Adrenal gland (tissue), 12 donors: ENCODE measurements around the gene ITIH1. TPM values are rescaled to one million over a fixed set of nuclear protein-coding genes. Genes with fewer than 3 reads are reported as not detected.
A peak's percentile ranks its signal among the peaks of the same experiment; 100 is the strongest.

Source experiments
- DNase-seq, 7 donors: peaks; one replicate each; pipeline ENCODE4 v3.0.0-alpha.2; 2019 to 2020
- H3K27ac ChIP-seq, 5 donors: fragments of 200-600 bp; sonication (generic) in 4 of 5; 1 replicate in 3 of 5; 2 replicates in 2 of 5; pipeline versions ENCODE4 v1.5.1 to v1.8.0; 2016 to 2020; ENCODE audit warnings: mild to moderate bottlenecking in 1 of 5
- H3K27me3 ChIP-seq: fragments of 200-600 bp; 2 replicates; pipeline ENCODE4 v1.8.0; 2021
- H3K36me3 ChIP-seq, 2 donors: fragments of 200-600 bp; replicated peaks in 1 of 2; 1 replicate in 1 of 2; 2 replicates in 1 of 2; pipeline versions ENCODE4 v1.5.1 to v1.8.0; 2018 to 2022
- H3K4me1 ChIP-seq, 2 donors: fragments of 200-600 bp; replicated peaks in 1 of 2; 1 replicate in 1 of 2; 2 replicates in 1 of 2; pipeline versions ENCODE4 v1.5.1 to v1.8.0; 2018 to 2021
- H3K4me3 ChIP-seq, 4 donors: fragments of 200-600 bp; sonication (generic) in 3 of 4; one replicate each; pipeline ENCODE4 v1.5.1; 2016 to 2018
- H3K9me3 ChIP-seq, 3 donors: fragments of 200-600 bp; sonication (generic) in 1 of 3; replicated peaks in 1 of 3; 1 replicate in 2 of 3; 2 replicates in 1 of 3; pipeline versions ENCODE4 v1.5.1 to v1.8.0; 2016 to 2021
- POLR2A ChIP-seq, 2 donors: fragments of 450-650 bp; IDR thresholded peaks; one replicate each; pipeline ENCODE4 v1.6.1; 2017; ENCODE audit warnings: antibody characterized with exemption in 2 of 2, mild to moderate bottlenecking in 2 of 2, moderate library complexity in 1 of 2
- WGBS, 4 donors: extraction: QIAGEN DNeasy Blood & Tissue Kit in 2 of 4; methylation state at CpG; one replicate each; pipeline versions ENCODE4 v1.1.5 to v1.1.7; 2013 to 2017; 5-methylcytosine and 5-hydroxymethylcytosine counted together
- intact Hi-C, 2 donors: fragments of 100-400 bp; cut with DNase I; formaldehyde crosslinking; loops; one replicate each; pipeline versions ENCODE4 v1.14.1 to v1.15.0; 2022 to 2023
- polyA plus RNA-seq, 3 donors: library from polyadenylated mRNA; stranded (reverse); fragments of 200-250 nt in 2 of 3; fragments of 350-450 nt in 1 of 3; fragmentation: Illumina TruSeq in 1 of 3; extraction: RNeasy Lipid Tissue Mini Kit (QIAGEN cat#74804) in 1 of 3; gene quantifications; one replicate each; pipeline ENCODE4 v1.2.3, GENCODE V29; 2013 to 2014
- total RNA-seq, 9 donors: library from RNA; depleted of rRNA in 4 of 9; stranded (reverse); fragments of >200 nt in 4 of 9; fragments of 120-200 nt in 1 of 9; fragmentation: NEBNext Ultra II Directional in 1 of 9; extraction: Animal tissue kit (Norgen Biotek cat#: 25700) in 1 of 9; gene quantifications; one replicate each; pipeline versions ENCODE4 v1.1.0 to v1.2.4, GENCODE V29; 2013 to 2023
- TF ChIP-seq, protein P1 (sequence below), 6 experiments: fragments of 450-650 bp in 4 of 6; fragments of 200-600 bp in 2 of 6; sonication (generic) in 1 of 6; IDR thresholded peaks; 1 replicate in 5 of 6; 2 replicates in 1 of 6; pipeline versions ENCODE4 v1.5.1 to v1.8.0; 2016 to 2021; ENCODE audit warnings: antibody characterized with exemption in 6 of 6, mild to moderate bottlenecking in 2 of 6, moderate library complexity in 1 of 6
- donor health status: healthy with polysubstance abuse.
- donor health status: Bipolar disorder and iron deficiency.
- donor health status: DM: yes; HTN: yes; CAD: no.
- donor health status: DM: no; HTN: no; CAD: no.
- donor health status: DM: no; HTN: no; CAD: no.
- donor health status: DM: yes; HTN: yes; CAD: no.

Gene ITIH1
- total and polyA plus RNA-seq, 12 donors, result 0.28 to 1.9 (median 0.50) TPM; not detected in 4

- Histone ChIP-seq H3K27me3 (no peaks in the 10 kb centered on the region), H3K9me3 (peaks cover 0 to 5% (median 0%) of the 10 kb centered on the region in 3 donors), H3K4me3 (no peak overlapping the region), H3K27ac (no peak overlapping the region), H3K4me1 (peaks cover 0 to 4% of the 10 kb centered on the region in 2 donors), H3K36me3 (peaks cover 0 to 57% of the 10 kb centered on the region in 2 donors)
- TF ChIP-seq, protein P1, sequence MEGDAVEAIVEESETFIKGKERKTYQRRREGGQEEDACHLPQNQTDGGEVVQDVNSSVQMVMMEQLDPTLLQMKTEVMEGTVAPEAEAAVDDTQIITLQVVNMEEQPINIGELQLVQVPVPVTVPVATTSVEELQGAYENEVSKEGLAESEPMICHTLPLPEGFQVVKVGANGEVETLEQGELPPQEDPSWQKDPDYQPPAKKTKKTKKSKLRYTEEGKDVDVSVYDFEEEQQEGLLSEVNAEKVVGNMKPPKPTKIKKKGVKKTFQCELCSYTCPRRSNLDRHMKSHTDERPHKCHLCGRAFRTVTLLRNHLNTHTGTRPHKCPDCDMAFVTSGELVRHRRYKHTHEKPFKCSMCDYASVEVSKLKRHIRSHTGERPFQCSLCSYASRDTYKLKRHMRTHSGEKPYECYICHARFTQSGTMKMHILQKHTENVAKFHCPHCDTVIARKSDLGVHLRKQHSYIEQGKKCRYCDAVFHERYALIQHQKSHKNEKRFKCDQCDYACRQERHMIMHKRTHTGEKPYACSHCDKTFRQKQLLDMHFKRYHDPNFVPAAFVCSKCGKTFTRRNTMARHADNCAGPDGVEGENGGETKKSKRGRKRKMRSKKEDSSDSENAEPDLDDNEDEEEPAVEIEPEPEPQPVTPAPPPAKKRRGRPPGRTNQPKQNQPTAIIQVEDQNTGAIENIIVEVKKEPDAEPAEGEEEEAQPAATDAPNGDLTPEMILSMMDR (IDR thresholded peaks at IDR 0.05), result no peak
- TF ChIP-seq POLR2A (IDR thresholded peaks at IDR 0.05), result no peak
- 89 to 97% (median 94%) methylated on average over 3 of the region's 3 CpGs for WGBS, 4 donors
- DNase-seq, result no peak
- intact Hi-C loops, result loop anchor here in 1 of 2 donors (10.0 kb wide), 1 partner anchor 323 kb away; no protein-coding TSS in a partner anchor
Observed at GRCh38 chr3:52752045-52752660, 25.2 kb upstream of the ITIH1 start.

GRCh38 chr3:52754373-52754772 lies 23.0 kb upstream of the ITIH1 start:
- H3K27me3 ChIP-seq, result no peaks in the 10 kb centered on the region
- peaks cover 0 to 4% of the 10 kb centered on the region in 2 donors for H3K4me1 ChIP-seq
- H3K4me3 ChIP-seq, result no peak overlapping the region
- TF ChIP-seq, protein P1 (IDR thresholded peaks at IDR 0.05), result no peak
- no peak for TF ChIP-seq POLR2A (IDR thresholded peaks at IDR 0.05)
- 95 to 98% (median 96%) methylated on average over 4 of the region's 4 CpGs for WGBS, 4 donors
- intact Hi-C loops, result loop anchor here in 1 of 2 donors (10.0 kb wide), 1 partner anchor 320 kb away; no protein-coding TSS in a partner anchor
- no peak for DNase-seq
- H3K9me3 ChIP-seq, result peaks cover 0 to 5% (median 0%) of the 10 kb centered on the region in 3 donors
- H3K36me3 ChIP-seq, result peaks cover 0 to 50% of the 10 kb centered on the region in 2 donors
- H3K27ac ChIP-seq, result no peak overlapping the region

DNA sequence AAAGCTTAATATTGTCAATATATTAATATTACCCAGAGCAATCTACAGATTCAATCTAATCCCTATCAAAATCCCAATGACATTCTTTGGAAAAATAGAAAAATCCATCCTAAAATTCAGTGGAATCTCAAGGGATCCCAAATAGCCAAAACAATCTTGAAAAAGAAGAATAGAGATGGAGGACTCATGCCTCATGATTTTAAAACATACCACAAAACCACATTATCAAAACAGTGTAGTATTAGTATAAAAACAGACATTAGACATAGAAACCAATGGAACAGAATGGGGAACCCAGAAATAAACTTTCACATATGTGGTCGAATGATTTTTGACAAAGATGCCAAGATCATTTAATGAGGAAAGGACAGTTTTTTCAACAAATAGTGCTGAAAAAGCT lies 21.3 kb upstream of the ITIH1 start:
- Histone ChIP-seq H3K27me3 (no peaks in the 10 kb centered on the region), H3K36me3 (peaks cover 0 to 48% of the 10 kb centered on the region in 2 donors), H3K4me3 (no peak overlapping the region), H3K27ac (no peak overlapping the region), H3K4me1 (peaks cover 0 to 4% of the 10 kb centered on the region in 2 donors), H3K9me3 (peaks cover 0 to 5% (median 0%) of the 10 kb centered on the region in 3 donors)
- no peak for DNase-seq
- no peak for TF ChIP-seq POLR2A (IDR thresholded peaks at IDR 0.05)
- TF ChIP-seq, protein P1 (IDR thresholded peaks at IDR 0.05), result no peak
- 95 to 100% (median 96%) methylated on average over 1 of the region's 1 CpG for WGBS, 4 donors
- intact Hi-C loops, result loop anchor here in 1 of 2 donors (10.0 kb wide), 1 partner anchor 319 kb away; no protein-coding TSS in a partner anchor

DNA sequence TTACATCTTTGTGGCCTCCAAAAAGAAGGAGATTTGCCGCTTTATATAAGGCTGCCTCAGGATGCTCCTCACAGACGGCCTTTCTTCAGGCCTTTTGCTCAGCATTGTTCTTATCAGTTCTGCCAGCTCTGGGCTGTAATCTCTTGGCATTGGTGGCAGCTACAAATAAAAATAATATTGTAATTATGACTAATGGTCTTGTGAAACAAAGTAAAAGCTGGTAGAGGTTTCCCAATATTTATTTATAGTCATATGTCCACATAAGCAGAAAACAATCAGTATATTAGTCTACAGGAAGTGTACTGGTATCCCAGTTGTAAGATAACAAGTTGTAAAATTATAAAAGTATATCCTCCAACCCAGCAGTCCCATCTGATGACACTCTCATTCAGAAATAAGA lies 13.9 kb upstream of the ITIH1 start:
- DNase-seq, result peak in 6 of 7 donors; percentile 65 to 83 (median 73)
- Histone ChIP-seq H3K4me3 (no peak overlapping the region), H3K9me3 (no peaks in the 10 kb centered on the region), H3K4me1 (peaks cover 7 to 11% of the 10 kb centered on the region in 2 donors), H3K36me3 (peaks cover 0 to 87% of the 10 kb centered on the region in 2 donors), H3K27me3 (no peaks in the 10 kb centered on the region), H3K27ac (peak overlapping the region in 4 of 5 donors; percentile 27 to 74 (median 50))
- intact Hi-C loops, result no loop called here
- peak in 1 of 2 donors; percentile 36 for TF ChIP-seq POLR2A (IDR thresholded peaks at IDR 0.05)
- TF ChIP-seq, protein P1 (IDR thresholded peaks at IDR 0.05), result no peak
- WGBS, 4 donors, result 33 to 56% (median 53%) methylated on average over 2 of the region's 2 CpGs
